ENCODE data around the gene UBTD1.
"Not testable (repeated sequence)": the region's sequence is repeated elsewhere in the genome, so short reads cannot be mapped to it uniquely, and the experiment has no call there.

Gene UBTD1

DNA sequence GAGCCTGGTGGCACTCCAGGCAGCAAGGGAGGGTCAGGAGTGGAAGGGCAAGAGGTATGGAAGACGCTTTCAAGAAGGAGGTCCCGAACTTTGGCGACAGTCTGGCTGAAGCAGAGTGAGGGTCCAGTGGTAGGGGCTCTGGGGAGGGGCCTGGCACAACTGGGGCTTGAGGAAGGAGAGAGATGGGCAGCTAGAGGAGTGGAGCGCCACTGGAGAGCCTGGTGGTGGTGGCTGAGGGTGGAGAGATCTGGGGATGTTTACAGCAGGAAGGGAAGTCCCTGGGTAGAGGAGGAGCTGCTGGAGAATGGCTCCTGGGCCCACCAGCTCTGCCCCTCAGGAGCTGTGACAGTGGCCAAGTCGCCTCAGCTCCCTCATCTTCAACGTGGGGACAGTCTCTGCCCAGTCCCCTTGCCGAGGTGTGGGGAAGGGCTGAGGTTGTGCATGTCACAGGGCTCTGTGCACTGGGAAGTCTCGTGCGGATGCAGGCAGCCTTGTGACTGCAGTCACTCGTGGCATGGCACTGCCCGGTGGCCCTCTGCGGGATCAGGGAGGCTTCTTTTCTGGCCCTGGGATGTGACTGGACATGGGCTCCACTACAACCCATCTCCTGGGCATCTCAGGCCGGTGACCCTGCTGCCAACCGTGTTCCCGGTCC is 18.5 kb downstream of the UBTD1 start:
- DNase-seq, result no peak

GRCh38 chr10:97517778-97518300 is 19.1 kb downstream of the UBTD1 start:
- DNase-seq, result no peak

DNA sequence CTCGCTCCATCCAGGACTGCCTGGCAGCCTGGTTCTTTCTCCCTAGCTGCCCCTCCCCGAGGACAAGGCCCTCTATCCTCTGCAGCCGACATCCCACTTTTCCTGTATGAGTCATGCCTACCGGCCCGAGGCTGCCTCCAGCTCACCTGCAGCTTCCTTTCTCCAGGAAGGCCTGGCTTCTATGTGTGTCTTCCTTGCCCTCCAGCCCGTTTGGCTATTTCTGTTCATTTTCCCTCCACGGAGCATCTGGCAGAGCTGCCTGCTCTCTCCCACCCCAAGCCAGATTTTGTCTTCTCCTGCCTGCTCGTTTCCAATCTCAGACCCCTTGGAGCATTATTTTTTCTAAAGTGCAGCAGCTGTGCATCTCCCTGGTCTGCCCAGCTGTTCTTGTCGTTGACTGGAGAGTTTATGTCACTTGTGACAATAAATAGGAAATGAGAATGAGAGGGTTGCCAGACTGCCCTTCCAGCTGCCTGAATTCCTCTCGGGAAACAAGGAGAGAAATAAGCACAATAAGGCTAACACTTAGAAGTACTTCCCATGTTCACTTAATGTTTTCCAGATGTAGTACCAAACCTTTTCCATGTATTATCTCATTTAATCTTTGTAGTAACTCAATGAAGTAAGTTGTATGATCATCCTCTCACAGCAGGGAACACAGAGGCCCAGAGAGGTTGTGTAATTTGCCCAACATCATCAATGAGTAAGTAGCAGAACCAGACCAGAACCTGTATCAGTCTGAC is 19.7 kb downstream of the UBTD1 start:
- DNase-seq, result no peak

DNA sequence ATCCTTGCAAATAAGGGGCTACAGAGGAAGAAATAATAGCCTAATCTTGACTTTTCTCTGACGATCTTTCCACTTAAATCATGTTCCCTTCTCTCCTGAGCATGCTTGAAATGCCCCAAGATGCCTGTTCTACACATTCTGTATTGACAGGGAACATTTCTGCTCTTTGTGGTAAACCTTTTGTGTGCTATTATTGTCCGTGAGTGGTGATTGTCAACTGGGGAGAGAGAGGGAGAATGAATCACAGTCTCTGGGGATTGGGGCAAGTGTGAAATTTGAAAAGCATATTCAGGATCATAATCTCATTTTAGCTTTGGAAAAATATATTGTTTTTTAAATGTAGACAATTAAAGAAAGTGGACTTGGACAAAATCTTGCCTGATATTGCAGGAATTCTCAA is 20.6 kb downstream of the UBTD1 start:
- no peak for DNase-seq

GRCh38 chr10:97520520-97520919 is 21.8 kb downstream of the UBTD1 start:
- no peak for DNase-seq

GRCh38 chr10:97520978-97521761 is 22.4 kb downstream of the UBTD1 start:
- DNase-seq, result no peak

DNA sequence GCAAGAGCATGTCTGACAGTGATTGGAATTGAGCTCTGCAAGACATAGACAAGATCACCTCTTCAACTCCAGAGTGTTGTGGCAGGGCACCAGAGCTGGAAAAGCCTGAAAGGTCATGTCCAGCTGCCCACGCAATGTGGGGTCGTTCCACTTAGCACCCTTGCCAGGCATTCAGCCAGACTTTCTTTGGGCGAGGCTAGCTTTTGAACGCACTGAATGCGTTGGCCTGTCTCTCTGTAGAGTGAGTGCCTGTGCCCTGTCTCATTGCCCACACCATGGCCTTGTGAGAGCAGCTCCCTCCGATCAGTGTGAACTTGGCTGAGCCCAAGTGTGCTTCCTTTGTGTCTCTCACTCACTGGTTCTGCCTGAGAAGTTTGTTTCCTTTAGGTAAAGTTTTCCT is 23.3 kb downstream of the UBTD1 start:
- DNase-seq, result no peak

DNA sequence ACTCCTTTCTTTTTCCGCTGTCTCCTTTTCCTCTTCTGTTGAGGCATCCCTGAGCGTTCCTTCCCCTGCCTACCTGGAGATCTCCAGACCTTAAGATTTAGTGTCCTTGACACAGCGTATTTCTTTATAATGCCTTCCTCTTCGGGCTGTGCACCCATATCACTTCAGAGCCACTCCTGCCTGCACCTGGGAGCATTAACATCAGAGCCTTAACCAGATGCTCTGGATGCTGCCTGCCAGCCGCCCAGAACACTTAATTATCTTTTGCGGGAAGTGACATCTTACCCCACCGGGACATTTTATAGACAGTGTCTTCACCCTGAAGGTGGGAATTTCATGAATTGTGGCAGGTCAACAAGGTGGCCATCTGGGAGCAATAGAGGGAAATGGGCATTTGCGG is 24.2 kb downstream of the UBTD1 start:
- DNase-seq, result no peak

- DNase-seq, result no peak
These were observed 26.4 kb downstream of the UBTD1 start for GRCh38 chr10:97525086-97525485.

GRCh38 chr10:97525683-97526110 is 27.0 kb downstream of the UBTD1 start:
- no peak for DNase-seq

DNA sequence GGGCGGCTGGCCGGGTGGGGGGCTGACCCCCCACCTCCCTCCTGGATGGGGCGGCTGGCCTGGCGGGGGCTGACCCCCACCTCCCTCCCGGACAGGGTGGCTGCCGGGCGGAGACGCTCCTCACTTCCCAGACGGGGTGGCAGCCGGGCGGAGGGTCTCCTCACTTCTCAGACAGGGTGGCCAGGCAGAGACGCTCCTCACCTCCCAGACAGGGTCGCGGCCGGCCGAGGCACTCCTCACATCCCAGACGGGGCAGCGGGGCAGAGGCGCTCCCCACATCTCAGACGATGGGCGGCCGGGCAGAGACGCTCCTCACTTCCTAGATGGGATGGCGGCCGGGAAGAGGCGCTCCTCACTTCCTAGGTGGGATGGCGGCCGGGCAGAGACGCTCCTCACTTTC is 30.2 kb downstream of the UBTD1 start:
- DNase-seq, result not testable (repeated sequence)

DNA sequence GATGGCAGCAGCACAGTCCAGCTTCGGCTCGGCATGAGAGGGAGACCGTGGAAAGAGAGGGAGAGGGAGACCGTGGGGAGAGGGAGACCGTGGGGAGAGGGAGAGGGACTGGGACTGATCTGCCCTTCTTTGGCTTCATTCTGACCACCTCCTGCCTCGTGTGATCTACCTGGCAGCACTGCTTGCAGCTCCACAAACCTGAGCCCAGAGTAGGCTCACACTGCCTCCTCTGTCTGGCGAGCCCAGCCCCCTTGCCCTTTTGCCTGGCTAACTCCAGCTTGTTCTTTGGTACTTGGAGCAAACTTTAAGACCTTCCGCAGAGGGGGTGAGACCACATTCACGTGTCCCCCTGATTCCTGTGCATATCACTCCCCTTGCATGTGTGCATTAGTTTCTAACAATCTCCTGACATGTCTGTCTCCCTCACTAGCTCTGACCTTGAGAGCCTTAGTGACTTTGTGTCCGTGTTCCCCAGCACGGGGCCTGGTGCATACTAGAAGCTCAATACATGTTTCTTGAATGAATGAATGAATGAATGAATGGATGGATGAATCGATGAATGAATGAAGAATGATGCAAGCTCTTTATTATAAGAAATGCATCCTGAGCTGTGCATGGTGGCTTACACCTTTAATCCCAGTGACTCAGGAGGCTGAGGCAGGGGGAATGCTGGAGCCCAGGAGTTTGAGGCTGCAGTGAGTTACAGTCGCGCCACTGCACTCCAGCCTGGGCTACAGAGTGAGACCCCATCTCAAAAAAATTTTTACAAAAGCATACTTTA is 31.2 kb downstream of the UBTD1 start:
- DNase-seq, result no peak

DNA sequence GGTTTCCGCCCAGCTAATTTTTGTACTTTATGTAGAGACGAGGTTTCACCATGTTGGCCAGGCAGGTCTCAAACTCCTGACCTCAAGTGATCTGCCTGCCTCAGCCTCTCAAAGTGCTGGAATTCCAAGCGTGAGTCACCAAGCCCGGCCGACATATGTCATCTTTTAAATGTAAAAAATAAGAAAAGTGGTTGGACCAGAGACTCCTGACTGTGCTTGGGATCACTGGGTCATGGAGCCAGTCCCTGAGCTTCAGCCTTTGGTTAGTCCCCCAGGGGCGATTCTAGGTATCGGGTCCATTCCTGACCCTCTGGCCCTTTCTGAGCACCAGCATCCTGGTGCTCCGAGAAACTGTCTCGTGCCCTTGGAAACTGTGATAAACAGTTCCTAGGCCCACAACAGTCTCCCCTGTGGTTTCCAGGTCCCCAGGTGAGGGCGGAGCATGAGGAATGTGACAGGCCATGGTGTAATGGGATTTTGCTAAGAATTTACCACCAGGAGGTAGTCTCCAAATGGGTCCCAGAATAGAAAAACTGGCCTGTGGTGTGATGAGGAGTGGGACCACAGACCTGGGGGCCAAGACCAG is 32.8 kb downstream of the UBTD1 start:
- no peak for DNase-seq

DNA sequence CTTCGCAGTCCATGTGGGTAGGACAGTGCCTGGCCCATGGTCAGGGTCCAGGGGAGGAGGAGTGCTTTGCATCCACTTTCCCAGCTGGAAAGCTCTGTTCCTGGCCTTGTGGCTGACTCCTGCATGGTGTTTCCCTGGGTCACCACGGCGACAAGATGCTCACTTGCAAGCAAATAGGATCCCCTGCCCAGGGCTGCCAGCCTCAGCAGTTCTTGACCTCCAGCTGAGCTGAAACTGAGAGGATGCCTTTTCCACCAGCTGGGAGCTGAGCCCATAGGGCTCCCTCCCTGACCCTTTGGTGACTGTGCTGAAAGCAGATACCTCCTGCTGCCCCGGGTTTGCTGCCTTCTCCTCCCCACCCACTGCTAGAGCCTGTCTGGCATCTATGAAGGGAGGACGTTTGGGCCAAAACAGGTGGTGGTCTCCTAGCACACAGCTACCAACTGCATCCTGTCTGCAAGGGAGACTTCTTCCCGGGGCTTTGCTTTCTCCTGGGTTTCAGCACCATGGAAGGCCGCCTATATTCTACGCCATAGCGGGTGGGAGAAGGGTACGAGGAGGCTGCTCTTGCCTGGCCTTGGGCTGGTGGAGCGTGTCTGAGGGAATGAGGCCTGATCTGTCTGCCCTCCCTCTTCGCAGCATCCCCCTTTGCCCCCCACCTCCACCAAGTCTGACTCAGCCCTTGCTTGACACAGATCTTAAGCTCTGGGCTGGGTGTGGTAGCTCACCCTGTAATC is 34.4 kb downstream of the UBTD1 start:
- no peak for DNase-seq

- no peak for DNase-seq
These were observed 35.2 kb downstream of the UBTD1 start for GRCh38 chr10:97533888-97534287.

GRCh38 chr10:97534746-97535367 is 36.1 kb downstream of the UBTD1 start:
- no peak for DNase-seq

DNA sequence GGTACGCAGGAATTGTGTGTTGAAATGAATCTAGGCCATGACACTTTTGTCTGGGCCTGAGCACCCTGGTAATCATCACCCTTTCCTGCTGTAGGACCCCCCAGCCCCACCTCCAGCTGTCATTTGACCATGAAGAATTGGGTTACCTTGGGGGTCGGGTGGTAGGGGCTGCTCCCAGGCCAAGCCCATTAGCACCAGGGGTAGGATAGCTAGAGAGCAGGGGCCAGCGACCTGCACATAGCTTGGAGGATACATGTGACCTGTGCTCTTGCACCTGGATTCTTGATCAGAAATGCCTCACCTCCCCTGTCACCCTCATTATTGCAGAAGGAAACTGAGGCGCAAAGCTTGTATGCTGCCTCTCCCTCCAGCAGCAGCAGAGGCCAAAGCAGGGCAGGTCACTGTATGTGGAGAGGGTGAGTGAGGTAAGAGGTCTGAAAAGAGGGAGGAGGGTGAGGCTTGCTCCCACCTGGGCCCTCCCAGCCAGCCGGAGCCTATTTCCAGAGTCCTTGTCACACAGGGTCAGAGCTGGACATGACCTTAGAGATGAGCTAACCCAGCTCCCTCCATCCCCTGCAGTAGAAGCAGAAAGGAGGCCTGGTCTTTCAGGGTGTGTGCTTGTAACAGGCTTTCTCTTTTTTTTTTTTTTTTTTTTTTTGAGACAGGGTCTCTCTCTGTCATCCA is 38.6 kb downstream of the UBTD1 start:
- DNase-seq, result no peak

DNA sequence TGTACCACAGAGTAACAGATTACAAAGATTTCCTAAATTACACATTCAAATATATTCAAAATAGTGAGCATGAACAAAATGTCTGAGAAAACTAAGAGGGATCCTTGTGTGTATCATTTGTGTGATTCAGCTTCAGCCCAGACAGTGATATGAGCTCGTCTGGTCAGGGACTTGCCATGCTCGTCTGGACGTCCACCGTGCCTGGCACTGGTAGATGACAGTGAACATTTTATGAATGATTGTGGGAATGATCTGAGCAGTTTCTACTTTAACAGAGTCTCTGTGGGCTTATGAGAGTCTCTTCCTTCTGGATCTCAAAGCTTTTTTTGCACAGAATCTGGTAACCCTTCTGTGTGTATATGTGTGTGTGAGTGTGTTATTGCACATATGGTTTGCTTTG is 39.7 kb downstream of the UBTD1 start:
- no peak for DNase-seq

DNA sequence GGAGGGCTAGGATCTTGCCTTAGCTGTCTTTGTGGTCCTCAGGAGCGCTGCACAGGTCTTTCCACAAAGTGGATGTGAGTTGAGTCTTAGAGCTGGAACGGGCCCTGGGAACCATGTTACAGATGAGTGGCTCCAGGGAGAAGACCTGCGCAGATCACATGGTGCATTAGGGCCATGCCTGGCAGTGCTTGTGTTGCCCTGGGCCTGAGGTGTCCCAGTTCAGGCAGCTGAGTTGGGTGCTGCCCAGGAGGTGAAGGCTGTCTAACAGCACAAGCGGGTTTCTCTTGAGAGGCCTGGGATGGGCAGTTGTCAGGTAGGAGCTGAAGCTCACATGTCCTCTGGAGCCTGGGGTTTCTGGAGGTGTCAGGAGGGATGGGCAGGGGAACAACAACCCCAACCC is 40.1 kb downstream of the UBTD1 start:
- no peak for DNase-seq

DNA sequence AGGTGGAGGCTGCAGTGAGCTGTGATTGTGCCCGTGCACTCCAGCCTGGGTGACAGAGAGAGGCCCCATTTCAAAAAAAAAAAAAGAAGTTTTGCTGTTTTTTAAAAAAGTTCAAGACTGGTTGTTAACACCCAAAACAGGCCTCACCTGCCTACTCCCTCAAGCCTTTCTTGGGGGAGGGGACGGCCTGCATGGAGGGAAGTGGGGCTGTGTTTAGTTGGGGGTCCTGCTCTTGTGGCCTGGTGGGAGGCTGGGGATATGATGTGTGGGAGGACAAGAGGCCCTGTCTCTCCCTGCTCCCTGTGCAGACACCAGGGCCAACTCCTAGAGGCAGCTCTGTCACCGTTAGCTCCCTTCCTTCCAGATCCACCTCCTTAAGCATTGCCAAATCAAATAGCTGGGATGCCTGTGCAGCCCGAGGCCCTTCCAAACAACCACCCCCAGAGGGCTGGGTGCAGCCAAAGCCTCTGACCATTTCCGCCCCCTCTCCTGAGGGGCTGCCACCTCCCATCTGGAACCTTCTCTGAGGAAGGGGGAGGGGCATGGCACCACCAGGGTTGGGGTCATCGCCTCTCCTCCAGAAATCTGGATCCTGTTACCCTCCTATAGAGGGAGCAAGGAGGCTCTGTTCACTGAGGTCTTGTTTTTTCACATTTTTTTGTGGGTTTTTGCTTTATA is 40.9 kb downstream of the UBTD1 start:
- DNase-seq, result no peak
